GM12892 (cell line): Measurements from ENCODE around the gene TPT1. TPM values are rescaled to one million over a fixed set of nuclear protein-coding genes. Genes with fewer than 3 reads are reported as not detected.
A peak's percentile ranks its signal among the peaks of the same experiment; 100 is the strongest.
"Not testable (repeated sequence)": the region's sequence is repeated elsewhere in the genome, so short reads cannot be mapped to it uniquely, and the experiment has no call there.

ENCODE experiments used
- DNase-seq: peaks from one replicate; pipeline ENCODE4 v3.0.0; 2011; ENCODE audit not compliant: insufficient read length
- FAIRE-seq: peaks from 2 replicates; lab custom pipeline; 2011; peaks lifted over from hg19 to GRCh38; lab: Jason Lieb, UNC
- POLR2A ChIP-seq: IDR thresholded peaks from 2 replicates; pipeline ENCODE4 v1.6.1; 2011; ENCODE audit warnings: low read depth, low read length, control low read depth
- POLR2AphosphoS5 ChIP-seq: IDR thresholded peaks from 2 replicates; pipeline ENCODE4 v1.6.1; 2011; ENCODE audit warnings: low read depth, low read length, control low read depth
- TAF1 ChIP-seq: IDR thresholded peaks from 2 replicates; pipeline ENCODE4 v1.6.1; 2011; ENCODE audit warnings: low read depth, mild to moderate bottlenecking, control low read depth, low read length, borderline replicate concordance
- polyA plus RNA-seq: library from polyadenylated mRNA; unstranded; fragments of >200 nt; gene quantifications from one replicate; pipeline ENCODE4 v1.2.1, GENCODE V29; 2012; ENCODE audit warnings: missing spikeins, inconsistent platforms; ENCODE audit not compliant: missing spikeins

The TPT1 gene
- 7,184 TPM for polyA plus RNA-seq

DNA sequence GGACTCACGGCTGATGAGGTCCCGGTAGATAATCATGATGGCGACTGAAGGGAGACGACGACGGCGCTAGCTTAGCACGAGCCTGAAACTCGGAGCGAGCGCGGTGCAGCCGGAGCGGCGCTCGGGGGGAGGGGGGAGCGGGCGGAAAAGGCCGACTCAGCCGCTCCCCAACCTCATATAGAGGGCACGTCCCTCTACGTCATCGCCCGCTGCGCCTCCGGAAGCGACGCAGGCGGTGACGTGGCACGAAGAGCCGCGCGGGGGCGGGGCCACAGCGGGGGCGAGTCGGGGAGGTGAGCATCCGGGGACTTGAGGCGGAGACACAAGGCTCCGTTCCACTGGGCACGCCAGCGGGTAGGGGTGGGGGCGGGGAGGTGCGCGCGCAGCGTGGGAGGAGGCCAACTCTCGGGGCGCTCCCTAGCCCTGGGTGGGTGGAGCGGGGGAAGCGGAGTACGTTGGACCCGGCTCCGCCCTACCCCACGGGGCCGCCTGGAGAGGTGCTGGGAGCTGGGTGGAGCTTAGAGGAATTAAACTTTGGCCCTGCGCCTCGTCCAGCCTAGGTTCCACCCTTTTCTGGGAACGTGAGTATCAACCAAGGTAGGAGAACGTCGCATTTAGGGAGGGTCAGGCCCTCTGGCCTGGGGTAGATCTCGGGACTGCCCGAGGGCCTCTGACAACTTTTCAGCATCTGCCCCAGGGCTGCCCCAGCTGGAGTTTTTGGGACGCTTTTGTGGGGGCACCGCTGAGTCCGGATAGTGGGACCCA lies at the start of gene TPT1:
Gene TPT1, minus strand, starts transcription at position 150 of the 765 bp plus-strand sequence. Its CDS starts 114 bp downstream, at position 36.
- FAIRE-seq: peak; percentile 94
- peak; percentile 97 for DNase-seq
- TF ChIP-seq TAF1: peak; percentile 74
- TF ChIP-seq POLR2A: peak; percentile 98
- peak; percentile 97 for TF ChIP-seq POLR2AphosphoS5

GRCh38 chr13:45390348-45390747 lies 49.4 kb upstream of the TPT1 start:
- not testable (repeated sequence) for FAIRE-seq, DNase-seq

DNA sequence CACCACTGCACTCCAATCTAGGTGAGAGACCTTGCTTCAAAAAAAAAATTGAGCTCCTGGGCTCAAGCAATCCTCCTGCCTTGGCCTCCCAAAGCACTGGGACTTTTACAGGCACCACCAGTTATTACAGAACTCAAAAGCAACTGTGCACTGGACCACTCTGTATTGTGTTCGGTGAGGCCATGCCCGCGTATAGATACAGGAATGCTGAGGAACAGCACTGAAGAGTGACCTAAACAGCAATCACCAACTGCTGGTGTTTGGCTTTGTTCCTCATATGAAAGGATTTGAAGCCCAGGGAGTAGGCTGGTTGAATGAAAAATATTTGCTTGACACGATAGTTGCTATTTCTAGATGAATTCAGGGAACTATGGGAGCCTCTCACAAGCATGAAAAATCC lies 47.7 kb upstream of the TPT1 start:
- TF ChIP-seq TAF1: no peak
- DNase-seq (no peak), FAIRE-seq (no peak)

GRCh38 chr13:45386892-45387575 lies 46.1 kb upstream of the TPT1 start:
- not testable (repeated sequence) for FAIRE-seq, DNase-seq

DNA sequence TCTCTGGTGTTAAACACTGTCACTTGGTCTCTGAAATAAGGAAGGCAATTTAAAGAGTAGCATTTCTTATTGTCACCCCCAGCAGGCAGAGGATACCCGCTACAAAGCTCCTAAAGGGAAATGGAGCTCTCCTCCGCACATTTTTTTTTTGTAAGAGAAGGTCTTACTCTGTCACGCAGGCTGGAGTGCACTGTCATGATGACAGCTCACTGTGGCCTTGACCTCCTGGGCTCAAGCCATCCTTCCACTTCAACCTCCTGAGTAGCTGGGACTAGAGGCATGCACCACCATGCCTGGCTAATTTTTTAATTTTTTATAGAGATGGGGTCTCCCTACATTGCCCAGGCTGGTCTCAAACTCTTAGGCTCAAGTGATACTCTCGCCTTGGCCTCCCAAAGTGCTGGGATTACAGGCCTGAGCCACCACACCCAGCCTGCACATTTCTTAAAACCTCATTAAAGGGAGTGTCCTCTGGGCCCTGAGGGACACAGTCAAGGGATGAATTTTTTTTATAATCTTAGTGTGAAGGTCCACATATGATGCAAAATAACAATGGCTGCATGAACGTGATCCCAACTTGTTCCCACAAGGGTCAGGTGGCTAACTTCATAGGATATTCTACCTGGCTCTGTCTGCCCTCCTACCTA lies 45.0 kb upstream of the TPT1 start:
- no peak for DNase-seq
- TF ChIP-seq POLR2A: no peak
- no peak for TF ChIP-seq TAF1
- no peak for TF ChIP-seq POLR2AphosphoS5
- no peak for FAIRE-seq

DNA sequence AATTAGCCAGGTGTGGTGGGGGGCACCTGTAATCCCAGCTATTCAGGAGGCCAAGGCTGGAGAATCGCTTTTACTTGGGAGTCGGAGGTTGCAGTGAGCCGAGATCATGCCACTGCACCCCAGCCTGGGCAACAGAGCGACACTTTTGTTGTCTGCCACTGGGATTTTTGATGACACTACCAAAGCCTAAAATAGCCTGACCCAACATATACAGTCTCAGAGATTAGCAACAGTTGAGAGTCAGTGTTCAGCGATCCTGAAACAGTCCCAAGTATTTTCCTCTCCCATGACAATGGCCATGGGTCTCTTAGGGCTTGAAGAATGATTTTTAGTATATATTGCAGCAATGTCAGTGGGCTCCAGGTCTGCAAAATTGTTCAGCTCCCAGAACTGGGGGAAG lies 44.3 kb upstream of the TPT1 start:
- FAIRE-seq: no peak

DNA sequence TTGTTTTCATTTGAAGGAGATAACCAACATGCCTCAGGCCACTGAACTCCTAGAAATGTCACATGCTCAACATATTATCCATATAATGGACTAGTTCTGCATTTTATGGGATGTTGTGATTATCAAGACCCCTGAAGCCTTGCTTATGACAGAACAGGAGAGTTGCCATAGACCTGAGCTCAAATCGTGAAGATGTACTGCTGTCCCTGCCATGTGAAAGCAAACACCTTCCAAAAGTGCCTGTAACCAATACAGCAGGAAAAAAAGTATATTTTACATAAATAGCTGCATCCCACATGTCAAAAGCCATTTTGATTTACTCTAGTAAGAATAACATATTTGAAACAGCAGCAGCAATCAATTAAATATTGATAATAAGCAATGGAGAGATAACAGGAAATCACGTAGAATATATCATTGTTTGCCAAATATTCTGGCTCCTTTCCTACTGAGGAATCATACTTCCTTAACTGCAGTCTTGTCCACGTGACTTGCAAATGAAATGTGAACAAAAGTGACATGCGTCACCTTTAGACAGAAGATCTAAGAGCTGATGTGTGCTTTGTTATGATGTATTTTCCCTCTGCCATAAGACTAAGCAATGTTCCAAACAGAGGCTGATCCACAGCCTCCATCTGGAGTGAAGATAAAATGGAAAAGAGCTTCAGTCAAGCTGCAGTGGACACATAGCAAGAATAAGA lies 43.6 kb upstream of the TPT1 start:
- DNase-seq: no peak
- no peak for TF ChIP-seq TAF1
- no peak for TF ChIP-seq POLR2A
- no peak for TF ChIP-seq POLR2AphosphoS5
- no peak for FAIRE-seq

More for the DNA sequence above, 44.3 kb upstream of the TPT1 start:
- DNase-seq: no peak
- TF ChIP-seq POLR2A (no peak), TAF1 (no peak), POLR2AphosphoS5 (no peak)

- not testable (repeated sequence) for FAIRE-seq, DNase-seq
Measured at GRCh38 chr13:45382739-45383138, 41.8 kb upstream of the TPT1 start.

DNA sequence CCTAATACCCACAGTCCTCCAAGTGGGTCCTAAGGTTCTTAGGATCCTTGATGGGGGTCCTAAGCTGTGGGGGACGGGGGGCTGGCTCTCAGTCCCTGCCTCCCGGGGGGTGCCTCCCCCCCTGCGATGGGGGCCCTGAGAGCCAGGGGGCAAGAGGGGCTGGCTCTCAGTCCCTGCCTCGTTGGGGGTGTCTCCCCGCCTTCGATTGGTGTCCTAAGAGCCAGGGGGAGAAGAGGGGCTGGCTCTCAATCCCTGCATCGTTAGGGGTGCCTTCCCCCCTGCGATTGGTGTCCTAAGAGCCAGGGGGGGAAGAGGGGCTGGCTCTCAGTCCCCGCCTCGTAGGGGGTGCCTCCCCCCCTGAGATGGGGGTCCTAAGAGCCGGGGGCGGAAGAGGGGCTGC lies 40.2 kb upstream of the TPT1 start:
- DNase-seq: no peak
- no peak for FAIRE-seq
- no peak for TF ChIP-seq POLR2A
- TF ChIP-seq TAF1: no peak
- TF ChIP-seq POLR2AphosphoS5: no peak

DNA sequence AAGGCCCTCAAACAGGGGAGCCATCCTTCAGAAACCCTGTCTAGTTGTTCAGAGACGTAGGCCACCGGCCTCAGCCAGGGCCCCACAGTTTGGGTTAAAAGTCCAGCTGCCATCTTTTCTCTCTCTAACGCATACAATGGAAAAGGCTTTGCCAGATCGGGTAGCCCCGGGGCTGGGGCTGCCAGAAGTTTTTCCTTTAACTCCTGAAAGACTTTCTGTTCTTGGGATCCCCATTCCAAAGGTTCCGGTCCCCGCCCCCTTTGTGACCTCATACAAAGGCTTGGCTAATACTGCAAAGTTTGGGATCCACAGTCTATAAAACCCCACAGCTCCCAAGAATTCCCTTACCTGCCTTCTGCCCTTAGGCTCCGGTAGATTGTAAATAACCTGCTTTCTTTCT lies 39.7 kb upstream of the TPT1 start:
- DNase-seq, FAIRE-seq: not testable (repeated sequence)

GRCh38 chr13:45379516-45379915 lies 38.5 kb upstream of the TPT1 start:
- DNase-seq, FAIRE-seq: not testable (repeated sequence)

DNA sequence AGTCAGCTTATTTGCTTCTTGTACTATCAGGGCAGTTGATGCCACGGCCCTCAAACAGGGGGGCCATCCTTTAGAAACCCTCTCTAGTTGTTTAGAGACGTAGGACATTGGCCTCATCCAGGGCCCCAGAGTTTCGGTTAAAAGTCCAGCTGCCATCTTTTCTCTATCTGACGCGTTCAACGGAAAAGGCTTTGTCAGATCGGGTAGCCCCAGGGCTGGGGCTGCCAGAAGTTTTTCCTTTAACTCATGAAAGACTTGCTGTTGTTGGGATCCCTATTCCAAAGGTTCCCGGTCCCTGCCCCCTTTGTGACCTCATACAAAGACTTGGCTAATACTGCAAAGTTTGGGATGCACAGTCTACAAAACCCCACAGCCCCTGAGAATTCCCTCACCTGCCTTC lies 37.8 kb upstream of the TPT1 start:
- not testable (repeated sequence) for FAIRE-seq, DNase-seq

GRCh38 chr13:45377314-45377713 lies 36.3 kb upstream of the TPT1 start:
- DNase-seq, FAIRE-seq: not testable (repeated sequence)

- not testable (repeated sequence) for FAIRE-seq, DNase-seq
Measured at GRCh38 chr13:45376651-45377050, 35.7 kb upstream of the TPT1 start.
